ENCODE data around the gene LRRC2. TPM values are rescaled to one million over a fixed set of nuclear protein-coding genes. Genes with fewer than 3 reads are reported as not detected.

LRRC2 gene
- total and polyA plus RNA-seq, 9 of the 15 experiments (the other 6 are each of a cell fraction or from before 2014, with no cell fraction given) = 0.01 to 0.04 (median 0.03) TPM; not detected in 5

- no peak for TF ChIP-seq ZFX (CRISPR knock-in tag; IDR thresholded peaks at IDR 0.05)
- peak; percentile 84 for TF ChIP-seq RNF2 (IDR thresholded peaks at IDR 0.05)
- TF ChIP-seq STAT6 (CRISPR knock-in tag; IDR thresholded peaks at IDR 0.05) = no peak
- TF ChIP-seq ZKSCAN1 (IDR thresholded peaks at IDR 0.05; ENCODE audit: low read depth, low read length) = peak; percentile 42; the same call in 1 of the 2 replicates
- peak; percentile 80 for TF ChIP-seq MTA1 (IDR thresholded peaks at IDR 0.05; ENCODE audit: borderline replicate concordance)
- peak; percentile 95 for TF ChIP-seq CEBPG (CRISPR knock-in tag; IDR thresholded peaks at IDR 0.05)
- TF ChIP-seq CEBPG (tag; conservative IDR thresholded peaks at IDR 0.05 in 1 of 2, IDR thresholded peaks at IDR 0.05 in 1 of 2) = peak; percentile 67 to 79; a peak in 3 of 4 replicates
- peak; percentile 33 to 63; a peak in 2 of 4 replicates for TF ChIP-seq MNT (conservative IDR thresholded peaks at IDR 0.05)
- TF ChIP-seq MTA3 (IDR thresholded peaks at IDR 0.05; ENCODE audit: borderline replicate concordance) = peak; percentile 67
- TF ChIP-seq DNMT1 (IDR thresholded peaks at IDR 0.05) = 0 out of 2 replicates have a peak, but pooled peaks have one; percentile 28
- 0 out of 2 replicates have a peak, but pooled peaks have one; percentile 19 for TF ChIP-seq KLF13 (tag; IDR thresholded peaks at IDR 0.05; ENCODE audit: borderline replicate concordance, low read depth)
- no peak for TF ChIP-seq ATF6 (CRISPR knock-in tag; IDR thresholded peaks at IDR 0.05)
- TF ChIP-seq JUND (IDR thresholded peaks at IDR 0.05; ENCODE audit: borderline replicate concordance, low read depth, low read length) = peak; percentile 59; the same call in 1 of the 2 replicates
- peak; percentile 80; the same call in 2 of the 3 replicates for TF ChIP-seq JUND (tag; IDR thresholded peaks at IDR 0.05; ENCODE audit: borderline replicate concordance, low read depth, low read length)
- TF ChIP-seq HNRNPK (IDR thresholded peaks at IDR 0.05; ENCODE audit: low read depth, low read length, poor library complexity, severe bottlenecking) = no peak
- 0 out of 2 replicates have a peak, but pooled peaks have one; percentile 24 for TF ChIP-seq RAD51 (IDR thresholded peaks at IDR 0.05; ENCODE audit: borderline replicate concordance, low read depth)
- TF ChIP-seq ATF7 (IDR thresholded peaks at IDR 0.05) = peak; percentile 75
- no peak for TF ChIP-seq CREBBP (IDR thresholded peaks at IDR 0.05; ENCODE audit: low read depth, low read length)
- peak; percentile 90 to 95 for TF ChIP-seq TRIM24 (IDR thresholded peaks at IDR 0.05)
- TF ChIP-seq STAT5A (IDR thresholded peaks at IDR 0.05; ENCODE audit: borderline replicate concordance, low read length) = peak; percentile 83; the same call in 1 of the 2 replicates
- peak; percentile 60; the same call in 1 of the 2 replicates for TF ChIP-seq HES1 (IDR thresholded peaks at IDR 0.05; ENCODE audit: low read depth)
- no peak for TF ChIP-seq ZFP36 (IDR thresholded peaks at IDR 0.05; ENCODE audit: low read depth, low read length, partially characterized antibody)
These were observed 16.6 kb downstream of the LRRC2 start (continued) for GRCh38 chr3:46549408-46549904.
